Natural killer cell (primary cell): Measurements from ENCODE around the gene MARCHF5. TPM values are rescaled to one million over a fixed set of nuclear protein-coding genes. Genes with fewer than 3 reads are reported as not detected.

Experiments used
- ATAC-seq, 3 donors: fragments of 150-1000 bp in 2 of 3; fragments of 200-7000 bp in 1 of 3; cut with Tn5 transposase; 1 replicate in 1 of 3; 2 replicates in 2 of 3; pipeline ENCODE4 v1.10.0; 2021; ENCODE audit warnings: mild to moderate bottlenecking in 2 of 3, moderate library complexity in 2 of 3
- DNase-seq, 2 donors: peaks; one replicate each; pipeline versions ENCODE4 v3.0.0 to v3.0.0-alpha.2; 2013 to 2021; ENCODE audit warnings: mixed read lengths in 1 of 2
- H3K27ac ChIP-seq: one replicate; pipeline ENCODE4 v1.5.1; 2013; ENCODE audit warnings: mild to moderate bottlenecking, low read length
- H3K27me3 ChIP-seq: one replicate; pipeline ENCODE4 v1.6.1; 2013; ENCODE audit warnings: low read length; ENCODE audit not compliant: control insufficient read depth, insufficient read depth
- H3K36me3 ChIP-seq: one replicate; pipeline ENCODE4 v1.6.1; 2013; ENCODE audit warnings: low read length; ENCODE audit not compliant: control insufficient read depth, insufficient read depth
- H3K4me1 ChIP-seq: one replicate; pipeline ENCODE4 v1.6.1; 2013; ENCODE audit warnings: low read length; ENCODE audit not compliant: control insufficient read depth, insufficient read depth
- H3K4me3 ChIP-seq: one replicate; pipeline ENCODE4 v1.5.1; 2013; ENCODE audit warnings: low read length
- H3K9me3 ChIP-seq: one replicate; pipeline ENCODE4 v1.6.1; 2013; ENCODE audit warnings: low read length; ENCODE audit not compliant: control insufficient read depth, insufficient read depth
- H3K27ac Mint-ChIP-seq, 2 donors: one replicate each; pipeline ENCODE4 v1.8.0; 2022; ENCODE audit warnings: mild to moderate bottlenecking in 2 of 2, mixed read lengths in 2 of 2, moderate library complexity in 1 of 2
- H3K27me3 Mint-ChIP-seq, 2 donors: one replicate each; pipeline ENCODE4 v1.8.0; 2022; ENCODE audit warnings: low read depth in 2 of 2, mixed read lengths in 2 of 2
- H3K36me3 Mint-ChIP-seq: one replicate; pipeline ENCODE4 v1.8.0; 2022; ENCODE audit warnings: mixed read lengths
- H3K4me1 Mint-ChIP-seq, 2 donors: one replicate each; pipeline ENCODE4 v1.8.0; 2022; ENCODE audit warnings: mixed read lengths in 2 of 2
- H3K4me3 Mint-ChIP-seq: one replicate; pipeline ENCODE4 v1.8.0; 2022; ENCODE audit warnings: mild to moderate bottlenecking, moderate library complexity, mixed read lengths
- H3K9me3 Mint-ChIP-seq, 2 donors: one replicate each; pipeline ENCODE4 v1.8.0; 2022; ENCODE audit warnings: mixed read lengths in 2 of 2
- CTCF ChIP-seq: fragments of 200-600 bp; IDR thresholded peaks from one replicate; pipeline ENCODE4 v1.8.0; 2022; ENCODE audit warnings: antibody characterized with exemption
- WGBS: methylation state at CpG from one replicate; pipeline ENCODE4 v1.1.7; 2013; ENCODE audit warnings: missing lambda C conversion rate; ENCODE audit not compliant: insufficient coverage; 5-methylcytosine and 5-hydroxymethylcytosine counted together
- intact Hi-C: fragments of 100-400 bp; cut with micrococcal nuclease; formaldehyde crosslinking; loops from one replicate; pipeline ENCODE4 v1.14.2; 2022
- total RNA-seq, 4 donors: library from RNA; stranded (reverse); fragments of 120-200 nt in 1 of 4; gene quantifications; one replicate each; pipeline versions ENCODE4 v1.2.3 to v1.2.4, GENCODE V29; 2013 to 2022

Gene MARCHF5
- total RNA-seq, 3 donors from 2014 or later (not counting 1 experiment from before 2014, with no cell fraction given): 28.0 to 38.6 (median 32.9) TPM

- Mint-ChIP-seq H3K27me3 (no peaks in the 10 kb centered on the region), H3K4me3 (no peak overlapping the region), H3K4me1 (peaks cover 19 to 40% of the 10 kb centered on the region in 2 donors), H3K27ac (no peak overlapping the region), H3K36me3 (no peaks in the 10 kb centered on the region), H3K9me3 (no peaks in the 10 kb centered on the region)
- no peaks in the 10 kb centered on the region for H3K9me3 ChIP-seq
- H3K27me3 ChIP-seq: no peaks in the 10 kb centered on the region
- intact Hi-C loops: no loop called here
- ATAC-seq (no peak), DNase-seq (no peak)
- no peak overlapping the region for H3K27ac ChIP-seq
- 100% methylated on average over 3 of the region's 3 CpGs for WGBS
- H3K36me3 ChIP-seq: peaks cover 14% of the 10 kb centered on the region
- no peak for TF ChIP-seq CTCF
- H3K4me1 ChIP-seq: no peaks in the 10 kb centered on the region
- no peak overlapping the region for H3K4me3 ChIP-seq
Observed at GRCh38 chr10:92313750-92314149, 22.8 kb downstream of the MARCHF5 start.

GRCh38 chr10:92316610-92317009 is 25.6 kb downstream of the MARCHF5 start:
- H3K9me3 ChIP-seq: no peaks in the 10 kb centered on the region
- ATAC-seq (no peak), DNase-seq (no peak)
- no peaks in the 10 kb centered on the region for H3K4me1 ChIP-seq
- H3K27ac ChIP-seq: no peak overlapping the region
- Mint-ChIP-seq H3K9me3 (no peaks in the 10 kb centered on the region), H3K27ac (no peak overlapping the region), H3K4me1 (peaks cover 21 to 31% of the 10 kb centered on the region in 2 donors), H3K4me3 (no peak overlapping the region), H3K36me3 (no peaks in the 10 kb centered on the region), H3K27me3 (no peaks in the 10 kb centered on the region)
- peaks cover 11% of the 10 kb centered on the region for H3K36me3 ChIP-seq
- whole genome bisulfite sequencing: no CpG with 5 or more reads among the region's 2 CpGs
- TF ChIP-seq CTCF: no peak
- intact Hi-C loops: no loop called here
- no peak overlapping the region for H3K4me3 ChIP-seq
- H3K27me3 ChIP-seq: no peaks in the 10 kb centered on the region

- Mint-ChIP-seq H3K27me3 (no peaks in the 10 kb centered on the region), H3K27ac (peak overlapping the region; percentile 69 to 83), H3K4me3 (peak overlapping the region; percentile 70), H3K9me3 (no peaks in the 10 kb centered on the region), H3K4me1 (peaks cover 45 to 59% of the 10 kb centered on the region in 2 donors), H3K36me3 (no peaks in the 10 kb centered on the region)
- no peaks in the 10 kb centered on the region for H3K27me3 ChIP-seq
- peaks cover 4% of the 10 kb centered on the region for H3K4me1 ChIP-seq
- no peaks in the 10 kb centered on the region for H3K9me3 ChIP-seq
- H3K36me3 ChIP-seq: no peaks in the 10 kb centered on the region
- WGBS: 45% methylated on average over 1 of the region's 2 CpGs
- no peak for TF ChIP-seq CTCF
- H3K4me3 ChIP-seq: no peak overlapping the region
- ATAC-seq (peak; percentile 90 to 96 (median 91)), DNase-seq (peak in 1 of 2 donors; percentile 18)
- no peak overlapping the region for H3K27ac ChIP-seq
- intact Hi-C loops: no loop called here
Observed at GRCh38 chr10:92323079-92323478, 32.1 kb downstream of the MARCHF5 start.
